NCI-H2171 (cell line): Measurements from ENCODE around the gene IL1RAP.
"Not testable (repeated sequence)": the region's sequence is repeated elsewhere in the genome, so short reads cannot be mapped to it uniquely, and the experiment has no call there.

ENCODE experiments used
- DNase-seq: peaks from one replicate; lab custom pipeline; 2025; lab: John Stamatoyannopoulos, UW

Gene IL1RAP

DNA sequence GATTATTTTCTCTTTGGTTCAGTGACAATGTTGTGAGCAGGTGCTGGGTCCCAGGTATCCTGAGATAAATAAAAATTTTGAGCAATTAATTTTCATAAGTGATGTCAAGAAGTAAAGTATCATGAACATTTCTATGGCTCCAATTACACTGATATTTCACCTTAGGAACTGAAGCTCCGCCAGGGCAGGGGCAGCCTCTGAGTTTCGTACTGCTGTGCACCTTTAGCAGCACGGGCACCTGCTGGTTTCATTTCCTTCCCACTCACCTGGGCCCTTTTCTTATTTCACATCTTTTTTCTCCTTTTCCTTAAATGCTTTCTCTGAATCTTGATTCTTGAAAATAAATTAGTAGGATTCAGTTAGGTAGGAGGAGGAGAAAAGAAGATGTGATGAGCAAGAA, 1.2 kb upstream of the IL1RAP start:
- no peak for DNase-seq

DNA sequence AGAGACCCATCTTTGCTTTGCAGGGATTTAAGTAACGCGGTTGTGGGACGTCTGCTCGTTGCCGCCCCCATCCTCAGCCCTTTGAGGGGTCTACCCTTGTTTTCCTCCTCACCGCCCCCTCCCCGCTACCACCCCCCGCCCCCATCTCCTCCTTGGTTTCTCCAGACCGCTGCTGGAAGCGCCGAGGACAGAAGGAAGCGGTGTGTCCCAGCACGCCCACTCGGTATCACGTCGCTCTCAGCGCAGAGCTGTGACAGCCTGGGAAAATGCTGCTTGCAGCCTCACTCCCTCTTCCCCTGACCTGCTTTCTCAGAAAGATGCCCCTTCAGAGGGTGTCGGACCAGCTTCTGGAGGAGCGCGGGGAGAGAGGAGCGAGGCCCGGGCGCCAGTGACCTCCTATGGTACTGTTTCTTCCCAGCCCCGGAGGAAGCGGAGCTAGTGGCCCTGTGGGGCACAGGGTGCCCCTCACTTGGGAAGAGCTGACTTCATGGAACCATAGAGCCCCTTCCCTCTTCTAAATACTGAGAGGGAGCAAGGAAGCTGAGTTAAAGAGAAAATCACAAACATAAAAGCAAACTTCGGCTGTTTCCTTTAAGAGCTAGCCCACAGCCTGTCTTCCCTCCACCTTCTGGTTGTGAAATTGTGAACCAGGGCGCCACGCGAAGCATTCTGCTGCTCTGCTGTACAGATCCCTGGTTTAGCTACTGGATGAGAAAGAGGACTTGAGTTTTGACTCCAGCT, 698 bp downstream of the IL1RAP start:
- DNase-seq: no peak

DNA sequence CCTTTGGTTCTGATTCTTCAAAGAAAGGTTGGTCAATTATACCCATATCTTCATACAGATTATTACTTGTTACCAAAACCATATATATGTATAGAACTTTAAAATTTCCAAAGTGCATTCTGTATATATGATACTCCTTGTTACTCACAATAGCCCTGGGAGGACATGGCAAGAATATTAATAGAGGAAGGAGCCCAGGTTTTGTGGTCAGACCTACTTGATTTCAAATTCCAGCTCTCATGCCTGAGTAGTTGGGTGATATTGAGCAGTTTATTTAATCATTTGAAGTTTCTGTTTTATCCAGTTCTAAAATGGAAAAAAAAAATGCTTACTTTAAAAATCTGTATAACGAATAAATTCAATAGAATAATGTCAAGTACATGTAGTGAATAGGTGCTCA, 2.5 kb downstream of the IL1RAP start:
- DNase-seq: no peak

DNA sequence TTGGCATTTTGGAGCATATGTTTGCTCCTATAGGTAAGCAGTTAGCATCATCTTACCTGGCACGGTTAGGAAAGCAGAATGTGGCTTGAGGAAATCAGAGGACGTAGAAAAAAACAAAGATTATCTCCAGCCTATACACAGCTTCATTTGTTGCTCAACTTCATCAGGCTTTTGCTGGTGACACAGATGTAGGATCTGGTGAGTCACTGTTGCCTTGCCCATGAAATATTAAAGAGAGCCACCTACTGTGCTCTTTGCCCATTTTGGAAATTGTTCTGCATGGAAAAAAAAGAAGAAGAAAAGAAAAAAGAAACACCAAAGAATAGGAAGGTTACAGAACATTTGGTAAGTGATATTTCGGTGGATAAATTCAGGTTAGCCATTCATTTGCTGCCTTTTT, 3.8 kb downstream of the IL1RAP start:
- DNase-seq: no peak

DNA sequence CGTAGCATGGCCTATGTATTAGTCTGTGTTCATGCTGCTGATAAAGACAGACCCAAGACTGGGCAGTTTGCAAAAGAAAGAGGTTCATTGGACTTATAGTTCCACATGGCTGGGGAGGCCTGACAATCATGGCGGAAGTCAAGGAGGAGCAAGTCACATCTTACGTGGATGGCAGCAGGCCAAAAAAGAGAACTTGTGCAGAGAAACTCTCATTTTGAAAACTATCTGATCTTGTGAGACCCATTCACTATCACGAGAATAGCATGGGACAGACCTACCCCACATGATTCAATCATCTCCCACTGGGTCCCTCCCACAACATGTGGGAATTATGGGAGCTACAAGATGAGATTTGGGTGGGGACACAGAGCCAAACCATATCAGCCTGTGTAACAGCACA, 4.6 kb downstream of the IL1RAP start:
- not testable (repeated sequence) for DNase-seq

DNA sequence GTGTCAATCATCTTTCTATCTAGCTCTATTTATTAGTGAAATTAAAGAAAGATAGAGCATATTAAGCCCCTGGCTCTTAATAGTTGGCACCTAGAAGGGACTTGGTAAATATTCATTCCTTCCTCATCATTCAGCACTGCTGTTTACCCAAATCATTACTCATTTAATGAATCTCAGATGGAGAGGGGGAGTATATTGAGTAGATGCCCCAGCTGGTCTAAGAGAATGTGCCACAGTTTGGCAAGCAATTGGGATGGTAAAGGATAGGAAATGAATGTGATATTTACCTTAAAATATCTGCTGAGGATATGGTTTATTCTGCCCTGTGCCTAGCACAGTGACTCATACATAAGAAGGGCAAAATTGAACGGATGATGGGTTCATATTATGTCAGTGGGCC, 6.0 kb downstream of the IL1RAP start:
- DNase-seq: no peak

DNA sequence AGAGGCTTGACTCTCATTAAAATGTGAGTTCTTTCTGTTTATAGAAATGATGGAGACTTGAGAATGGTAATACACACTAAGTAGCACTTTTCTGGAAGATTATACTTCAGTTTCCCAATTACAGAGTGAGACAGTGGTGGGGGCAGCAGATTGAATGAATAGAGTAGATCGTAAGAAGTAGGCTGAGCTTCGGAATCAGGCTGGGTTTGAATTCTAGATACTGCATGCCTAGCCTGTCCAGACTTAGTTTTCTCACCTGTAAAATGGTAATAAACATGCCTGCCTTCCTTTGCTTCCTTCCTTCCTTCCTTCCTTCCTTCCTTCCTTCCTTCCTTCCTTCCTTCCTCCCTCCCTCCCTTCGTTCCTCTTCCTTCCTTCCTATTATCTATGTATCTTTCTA, 8.1 kb downstream of the IL1RAP start:
- no peak for DNase-seq

DNA sequence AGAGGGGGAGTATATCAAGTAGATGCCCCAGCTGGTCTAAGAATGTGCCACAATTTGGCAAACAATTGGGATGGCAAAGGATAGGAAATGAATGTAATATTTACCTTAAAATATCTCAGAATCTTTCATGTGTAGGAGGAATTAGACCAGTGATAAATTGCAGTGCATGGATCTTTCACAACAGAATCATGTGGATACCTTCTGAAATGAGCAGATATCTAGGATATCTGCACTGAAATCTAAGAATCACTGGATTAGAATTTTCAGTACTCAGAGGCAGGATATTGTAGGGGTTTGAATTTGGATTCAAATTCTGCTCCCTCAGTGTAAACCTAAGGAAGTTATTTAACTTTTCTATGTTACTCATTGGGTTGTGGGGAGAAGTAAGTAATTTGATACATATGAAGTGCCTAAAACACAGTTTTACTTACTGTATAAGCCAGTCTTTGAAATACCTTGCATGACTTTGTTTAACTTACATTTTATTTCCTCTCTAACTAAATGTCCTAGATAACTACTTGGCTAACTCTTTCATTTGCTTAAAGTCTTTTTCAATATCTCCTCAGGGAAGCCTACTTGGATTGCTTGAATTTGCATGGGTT, 8.8 kb downstream of the IL1RAP start:
- DNase-seq: no peak

DNA sequence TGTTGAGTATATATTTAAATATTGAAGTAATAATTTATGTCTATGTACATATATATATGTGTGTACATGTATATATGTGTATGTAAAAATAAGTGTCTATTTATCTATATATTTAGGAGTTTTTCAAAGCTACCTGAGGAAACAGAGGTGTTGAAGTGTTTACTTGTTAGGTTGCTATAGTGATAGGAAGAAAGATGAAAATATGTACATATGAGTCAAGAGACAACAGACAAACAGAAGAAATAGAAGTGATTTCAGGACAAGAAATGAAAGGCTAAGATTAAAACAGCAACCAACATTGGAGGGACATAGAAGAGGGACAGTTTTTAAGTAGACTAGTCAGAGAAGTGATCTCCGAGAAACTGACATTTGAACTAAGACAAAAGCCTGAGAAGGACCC, 11.1 kb downstream of the IL1RAP start:
- DNase-seq: no peak

DNA sequence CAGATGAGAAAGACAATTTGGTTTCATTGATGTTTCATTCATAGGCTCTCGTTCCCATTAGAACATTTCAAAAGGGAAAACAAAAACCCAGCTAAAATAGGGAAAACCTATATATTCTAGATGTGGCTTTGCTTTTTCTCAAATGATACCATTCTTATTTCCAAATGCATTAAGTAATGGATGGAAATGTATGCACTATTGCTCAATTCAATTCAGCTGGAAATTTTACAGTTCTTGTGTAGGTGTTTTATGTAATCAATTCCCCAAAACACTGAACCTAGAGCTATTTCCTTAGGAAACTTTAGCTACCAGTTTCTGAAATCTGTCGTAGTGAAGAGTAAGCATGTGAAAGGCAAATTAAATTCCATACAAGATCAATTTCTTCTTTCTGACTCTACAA, 11.7 kb downstream of the IL1RAP start:
- no peak for DNase-seq

DNA sequence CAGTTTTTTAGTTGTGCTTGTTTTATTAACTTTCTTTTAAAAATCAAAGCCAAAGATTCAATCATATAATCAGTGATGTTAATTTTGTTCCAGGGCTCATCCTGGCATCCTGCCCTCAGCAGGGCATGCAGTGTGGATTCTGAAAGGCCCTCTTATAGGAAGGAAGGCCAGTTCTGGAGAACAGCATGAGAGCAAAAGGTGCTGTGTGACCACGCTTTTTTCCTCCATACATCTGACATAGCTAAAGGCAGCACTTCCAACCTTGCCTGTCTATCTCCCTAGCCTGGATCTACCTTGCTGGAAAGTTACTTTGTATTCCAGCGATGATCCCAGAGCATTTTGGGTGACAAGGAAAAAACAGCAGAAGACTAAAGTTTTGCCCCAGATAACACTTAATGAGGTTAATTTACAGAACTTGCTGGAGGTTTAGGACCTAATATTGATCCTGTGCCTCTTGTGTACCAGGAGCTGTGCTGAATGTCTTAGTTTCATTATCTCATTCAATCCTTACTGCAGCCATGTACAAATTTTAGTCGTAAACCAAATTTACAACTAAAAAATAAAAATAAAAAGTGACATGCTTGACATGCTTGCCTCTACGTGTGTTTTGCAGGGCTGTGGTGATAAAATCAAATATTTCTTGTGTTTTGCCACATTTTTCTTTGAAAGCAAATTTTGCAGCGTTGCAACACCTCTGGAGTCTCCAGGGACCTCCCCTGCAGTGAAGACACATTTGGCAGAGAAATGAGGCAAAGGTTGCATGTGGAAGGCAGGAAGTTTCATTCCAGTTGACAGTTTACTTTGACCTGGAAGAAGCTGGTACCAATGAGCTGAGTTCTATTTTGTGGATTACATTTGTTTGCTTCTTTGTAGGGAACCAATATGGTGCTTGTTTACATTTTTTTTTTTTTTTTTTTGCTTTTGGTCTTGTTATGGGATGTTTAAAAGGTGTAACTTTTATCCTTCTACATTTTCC, 13.2 kb downstream of the IL1RAP start:
- no peak for DNase-seq

DNA sequence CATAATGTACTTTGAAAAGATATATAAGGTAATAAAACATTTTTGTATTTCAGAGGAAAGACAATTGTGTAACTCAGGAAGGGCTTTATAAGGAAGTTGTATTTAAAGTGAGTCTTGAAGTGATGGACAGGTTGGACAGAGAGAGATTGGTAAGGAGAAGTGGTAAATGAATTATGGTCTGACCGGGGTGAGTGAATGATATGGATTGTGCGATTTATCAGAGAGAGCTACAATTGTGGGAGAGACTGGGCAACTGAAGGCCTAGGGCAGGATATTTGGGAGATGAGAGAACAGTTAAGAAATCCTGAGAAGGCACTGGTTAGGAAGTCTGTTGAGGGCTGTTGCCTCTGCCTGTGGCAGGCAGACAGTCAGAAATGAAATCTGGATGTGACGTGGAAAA, 14.8 kb downstream of the IL1RAP start:
- DNase-seq: no peak

DNA sequence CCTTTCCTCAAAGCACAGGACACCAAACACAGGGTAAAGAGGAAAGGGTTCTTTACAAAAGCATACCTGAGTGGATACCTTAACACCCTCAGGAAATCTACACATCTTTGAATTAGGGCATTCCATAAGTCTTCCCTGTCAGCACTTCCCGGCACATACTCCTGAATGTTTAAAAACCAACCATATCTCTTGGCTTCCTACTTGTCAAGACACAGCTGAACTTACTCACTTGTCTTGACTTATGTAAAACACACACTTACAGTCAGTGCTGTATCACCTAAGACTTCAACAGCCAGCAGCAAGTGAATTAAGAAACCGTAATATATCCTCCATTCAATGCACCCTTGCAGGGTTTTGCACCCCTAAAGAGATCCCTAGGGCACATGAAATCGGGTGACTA, 17.5 kb downstream of the IL1RAP start:
- DNase-seq: no peak

DNA sequence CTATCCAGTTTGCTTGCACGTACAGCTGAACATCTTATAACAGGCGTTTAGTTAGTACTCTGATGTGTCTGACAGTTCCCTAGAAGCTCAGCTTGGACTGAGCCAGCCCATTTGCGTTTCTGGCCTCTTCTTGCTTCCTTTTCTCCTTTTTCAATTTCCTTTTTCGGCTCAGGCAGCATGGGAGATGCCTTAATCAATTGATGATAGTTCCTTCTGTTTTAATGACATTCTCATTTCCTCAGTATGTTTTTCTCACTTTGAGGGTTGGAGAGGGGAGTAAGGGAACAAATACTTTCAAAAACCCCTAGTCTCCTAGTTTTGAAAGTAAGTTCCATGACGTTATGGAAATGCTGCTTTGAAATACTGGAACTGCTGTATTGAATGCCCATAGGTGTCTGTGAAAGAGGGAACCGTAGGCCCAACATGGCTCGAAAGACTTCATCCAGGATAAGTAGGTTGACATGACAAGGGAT, 18.9 kb downstream of the IL1RAP start:
- no peak for DNase-seq

DNA sequence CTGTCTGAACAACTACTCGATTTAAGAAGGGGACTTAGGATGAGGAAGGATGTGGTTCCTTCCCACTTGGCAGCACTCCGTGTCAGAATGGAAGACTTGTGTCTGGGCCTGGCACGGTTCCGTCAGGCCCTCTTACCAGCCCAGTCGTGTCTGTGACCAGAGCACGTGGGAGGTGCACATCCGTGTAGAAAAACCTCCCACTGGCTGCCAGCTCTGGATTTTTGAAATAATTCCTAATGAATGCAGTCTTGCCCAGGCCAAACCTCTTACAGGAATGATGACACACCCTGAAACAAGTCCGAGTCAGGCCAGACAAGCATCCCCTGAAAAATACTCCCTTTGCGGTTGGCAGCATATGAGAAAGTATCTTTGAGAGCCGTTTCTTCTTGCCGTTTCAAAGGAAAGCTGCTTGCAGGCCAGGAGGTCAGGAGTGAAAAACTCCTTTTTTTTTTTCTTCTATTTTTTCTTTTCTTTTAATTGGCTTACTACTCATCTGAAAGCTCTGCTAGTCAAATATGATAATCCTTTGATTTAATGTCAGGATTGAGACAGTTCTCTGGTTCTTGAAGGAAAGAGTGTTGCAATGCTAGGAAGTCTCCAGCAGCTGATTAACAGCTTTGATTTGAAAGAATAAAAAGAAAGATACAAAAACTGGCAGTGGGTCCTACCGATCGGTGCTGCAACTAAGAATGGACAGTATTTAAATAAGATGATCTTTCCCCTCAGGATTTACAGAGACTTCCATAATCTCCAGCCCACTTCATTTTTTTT, 19.8 kb downstream of the IL1RAP start:
- DNase-seq: no peak

DNA sequence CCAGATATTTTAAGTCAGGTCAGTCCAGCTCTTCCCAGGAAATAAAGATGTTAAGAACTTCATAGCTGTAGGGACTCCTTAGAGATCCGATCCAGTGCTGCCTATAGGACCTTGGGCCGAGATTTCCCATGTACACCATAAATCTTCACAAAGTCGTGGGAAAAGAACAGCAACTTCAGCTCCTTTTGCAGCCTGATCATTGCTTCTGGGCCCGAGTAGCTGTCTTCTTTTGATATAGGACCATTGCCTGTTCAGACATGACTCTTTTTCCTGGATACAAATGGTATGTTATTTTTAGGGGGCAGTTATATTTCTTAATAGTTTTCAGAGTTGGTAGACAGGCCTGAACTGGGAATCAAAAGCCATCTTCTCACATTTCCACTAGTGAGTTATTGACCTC, 20.5 kb downstream of the IL1RAP start:
- no peak for DNase-seq

DNA sequence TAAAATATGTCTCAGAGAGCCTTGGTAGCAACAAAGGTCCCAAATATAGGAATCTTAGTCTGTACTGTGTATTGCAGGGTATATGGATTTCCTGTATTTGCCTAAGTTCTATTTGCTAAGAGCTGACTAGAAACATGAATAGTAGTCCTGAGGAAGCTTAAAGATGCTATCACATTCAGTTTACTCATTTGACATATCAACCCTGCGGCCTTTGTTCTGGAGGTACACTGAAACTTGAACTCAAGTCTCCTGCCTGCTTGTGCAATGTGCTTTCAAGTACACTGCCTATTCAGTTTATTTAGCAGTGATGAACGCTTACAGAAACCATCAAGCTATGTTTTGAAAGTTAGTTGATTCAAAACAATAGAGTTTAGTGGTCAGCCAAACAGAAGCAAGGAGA, 21.1 kb downstream of the IL1RAP start:
- DNase-seq: no peak

DNA sequence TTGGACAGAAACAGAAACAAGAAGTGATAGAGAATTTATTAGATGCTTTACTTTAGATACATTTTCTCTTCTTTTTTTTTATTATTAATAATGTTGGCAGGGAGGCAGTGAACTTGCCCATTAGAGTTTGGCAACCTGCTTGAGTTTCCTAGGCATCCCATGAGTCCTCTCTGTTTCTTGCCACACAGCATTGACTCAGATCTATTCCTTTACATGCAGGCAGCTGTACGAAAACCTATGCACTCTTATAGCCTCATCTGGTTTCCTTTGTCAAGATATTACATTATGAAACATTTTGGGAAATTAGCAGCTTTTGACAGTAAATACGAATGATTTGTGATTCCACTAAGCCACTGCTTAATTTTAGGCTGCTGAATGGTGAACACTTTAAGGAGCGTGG, 23.3 kb downstream of the IL1RAP start:
- no peak for DNase-seq

DNA sequence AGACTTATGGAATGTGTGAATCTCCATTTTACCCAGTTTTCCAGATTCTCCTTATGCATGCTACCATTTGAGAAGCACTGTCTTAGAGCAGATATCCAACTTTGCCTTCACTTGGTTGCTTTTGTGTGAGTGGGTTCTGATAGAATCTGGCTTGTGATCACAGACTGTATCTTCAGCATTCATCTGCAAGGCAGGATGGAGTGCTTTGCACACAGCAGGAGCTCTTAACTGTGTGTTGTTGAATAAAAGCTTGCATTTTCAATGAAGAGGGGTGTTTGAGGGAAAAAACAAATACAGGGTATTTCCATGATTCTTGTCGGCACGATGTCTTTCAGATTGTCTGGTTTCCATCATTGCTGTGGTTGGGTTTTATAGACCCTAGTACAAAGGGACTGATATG, 24.4 kb downstream of the IL1RAP start:
- DNase-seq: no peak

DNA sequence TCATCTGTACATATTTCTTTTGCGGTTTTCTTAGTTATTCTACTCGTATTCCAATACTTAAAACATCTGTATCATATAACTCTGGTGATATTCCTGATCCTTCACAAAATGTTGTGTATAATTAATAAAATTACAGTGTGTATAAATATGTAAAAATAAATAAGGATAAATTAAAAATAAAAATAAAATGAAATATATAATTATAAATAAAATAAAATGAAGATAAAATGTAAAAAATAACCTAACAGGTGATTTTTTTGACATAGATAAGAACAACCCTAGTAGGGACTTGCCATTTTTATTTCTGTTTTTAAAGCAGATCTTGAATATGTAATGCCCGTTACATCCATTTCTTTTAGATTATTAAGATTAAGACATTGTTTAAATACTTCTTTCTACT, 25.6 kb downstream of the IL1RAP start:
- DNase-seq: no peak

DNA sequence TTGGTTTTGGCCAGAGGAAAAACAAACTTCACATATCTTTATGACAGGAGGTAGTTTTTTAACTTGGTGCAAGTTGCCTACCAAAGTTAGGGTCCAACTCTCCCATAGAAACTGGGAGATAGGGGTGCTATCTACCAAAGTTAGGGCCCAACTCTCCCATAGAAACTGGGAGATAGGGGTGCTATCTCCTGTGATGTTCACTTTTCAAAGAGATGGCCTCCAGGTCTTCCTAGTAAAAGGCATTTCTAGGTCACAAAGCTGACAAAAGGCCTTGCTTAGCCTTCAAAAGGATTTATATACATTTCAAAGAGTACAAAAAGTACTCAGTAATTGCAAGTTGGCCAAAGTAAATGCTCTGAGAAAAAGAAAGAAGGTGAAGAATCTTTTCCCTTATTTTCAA, 27.1 kb downstream of the IL1RAP start:
- DNase-seq: no peak

DNA sequence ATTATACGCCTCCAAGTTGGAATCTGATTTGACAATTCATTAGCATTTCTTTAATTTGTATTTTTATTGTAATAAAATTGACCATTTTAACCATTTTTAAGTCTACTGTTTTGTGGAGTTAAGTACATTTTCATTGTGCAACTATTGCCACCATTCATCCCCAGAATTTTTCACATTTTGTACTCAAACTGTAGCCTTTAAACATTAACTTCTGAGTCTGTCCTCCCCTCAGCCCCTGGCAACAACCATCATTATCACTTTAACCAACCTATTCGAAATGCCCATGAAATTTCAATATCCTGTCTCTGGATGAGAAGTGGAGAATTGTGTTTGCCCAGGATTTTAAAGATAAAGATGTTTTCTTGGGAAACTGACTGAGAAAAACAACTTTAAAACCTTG, 27.7 kb downstream of the IL1RAP start:
- DNase-seq: no peak
